NCI-H2081 treated with DMSO at 0.1 percent for 48 hours (cell line): ENCODE measurements around the gene CENPW.

Experiments used
- DNase-seq: peaks from one replicate; lab custom pipeline; 2025; lab: John Stamatoyannopoulos, UW

CENPW gene

DNA sequence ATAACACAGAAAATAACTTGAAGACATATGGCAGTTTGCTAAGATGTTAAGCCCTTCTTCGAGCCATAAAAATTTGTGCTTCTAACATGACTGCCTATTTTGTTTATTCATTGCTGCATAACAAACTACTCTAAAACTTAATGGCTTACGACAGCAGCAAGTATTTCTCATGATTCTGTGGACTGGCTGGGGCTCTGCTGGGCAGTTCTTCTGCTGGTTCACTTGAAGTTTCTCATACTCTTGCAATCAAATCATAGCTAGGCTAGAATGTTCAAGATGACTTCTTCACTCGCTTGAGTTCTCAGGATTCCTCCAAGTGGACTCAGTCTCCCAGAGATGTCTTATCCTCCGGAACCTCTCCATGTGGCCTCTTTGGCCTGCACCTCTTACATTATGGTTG, 33.4 kb downstream of the CENPW start:
- no peak for DNase-seq

DNA sequence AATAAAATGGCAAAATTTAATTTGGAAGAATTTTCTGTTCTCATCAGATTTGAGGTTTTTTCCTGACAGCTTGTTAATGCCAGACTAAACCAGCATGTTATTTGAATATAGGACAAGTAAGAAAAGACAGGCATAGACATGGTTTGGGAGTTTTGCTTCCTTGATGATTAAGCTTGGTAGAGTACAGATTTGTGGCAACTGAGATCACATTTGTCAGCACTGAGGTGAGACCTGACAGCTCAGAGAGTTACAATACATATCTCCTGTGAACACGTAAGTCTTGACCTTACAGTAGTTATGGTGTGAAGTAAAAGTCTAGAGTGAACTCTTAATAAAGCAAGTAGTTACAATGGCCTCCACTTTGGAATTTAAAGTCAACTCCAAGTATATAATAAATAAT, 34.5 kb downstream of the CENPW start:
- no peak for DNase-seq

DNA sequence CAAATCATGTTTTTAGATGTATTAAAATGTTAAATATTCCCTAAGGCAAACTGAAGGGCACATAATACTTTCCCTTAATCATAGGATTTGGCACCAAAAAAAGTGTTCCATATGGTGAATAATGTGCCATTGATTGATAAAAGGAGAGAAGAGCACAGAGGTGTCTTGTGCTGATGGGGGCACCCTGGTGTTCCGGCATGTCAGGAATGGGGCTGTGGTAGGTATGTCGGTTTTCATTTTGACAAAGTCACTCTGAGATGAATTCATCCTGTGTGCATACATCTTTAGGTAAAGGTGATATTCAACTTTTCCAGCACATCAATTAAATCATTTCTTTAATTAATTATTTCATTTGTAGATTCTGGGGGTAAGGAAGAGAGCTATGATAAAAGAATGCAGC, 36.8 kb downstream of the CENPW start:
- DNase-seq, result no peak

DNA sequence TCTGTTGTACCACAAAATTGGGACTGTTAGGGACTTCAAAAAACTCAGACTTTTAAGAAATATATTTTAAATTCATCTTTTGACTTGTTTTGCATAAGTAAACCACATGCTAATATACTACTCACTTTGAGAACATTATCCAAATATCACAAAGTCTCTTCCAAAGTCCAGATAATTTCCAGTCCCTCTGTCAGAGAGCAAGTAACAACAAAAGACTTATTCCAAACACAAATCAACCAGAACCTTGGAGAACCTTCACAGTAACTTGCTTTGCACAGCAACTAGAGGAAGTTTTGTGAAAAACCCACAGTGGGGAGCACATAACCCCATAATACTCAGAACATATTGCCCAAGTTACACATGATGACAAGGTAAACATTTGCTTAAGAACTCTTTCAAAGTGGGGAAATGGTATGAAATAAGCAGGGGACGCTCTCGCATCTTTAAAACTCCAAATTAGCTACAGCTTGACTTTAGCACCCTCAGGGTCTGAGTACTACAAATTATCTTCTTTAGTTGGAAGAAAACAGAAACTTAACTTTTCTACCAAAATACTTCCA, 37.8 kb downstream of the CENPW start:
- no peak for DNase-seq

DNA sequence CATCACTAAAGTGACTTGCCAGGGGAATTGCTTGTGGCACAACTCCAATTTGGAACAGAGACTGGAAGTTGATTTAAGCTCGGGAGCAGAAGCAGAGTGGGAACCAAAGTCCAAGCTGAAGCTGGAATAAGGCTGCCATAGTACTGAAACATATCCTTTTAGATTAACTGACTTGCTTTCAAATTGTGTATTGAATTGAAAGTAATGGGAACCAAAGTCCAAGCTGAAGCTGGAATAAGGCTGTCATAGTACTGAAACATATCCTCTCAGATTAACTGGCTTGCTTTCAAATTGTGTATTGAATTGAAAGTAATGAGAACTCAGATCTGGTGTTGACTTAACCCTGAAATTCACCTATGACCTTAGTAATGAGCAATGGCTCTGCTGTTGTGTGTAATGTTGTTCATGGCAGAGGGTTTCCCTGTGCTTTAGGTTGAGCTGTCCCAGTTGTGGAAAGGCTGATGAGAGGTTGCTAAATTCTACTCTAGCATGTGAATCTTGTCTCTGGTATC, 40.2 kb downstream of the CENPW start:
- DNase-seq, result no peak

DNA sequence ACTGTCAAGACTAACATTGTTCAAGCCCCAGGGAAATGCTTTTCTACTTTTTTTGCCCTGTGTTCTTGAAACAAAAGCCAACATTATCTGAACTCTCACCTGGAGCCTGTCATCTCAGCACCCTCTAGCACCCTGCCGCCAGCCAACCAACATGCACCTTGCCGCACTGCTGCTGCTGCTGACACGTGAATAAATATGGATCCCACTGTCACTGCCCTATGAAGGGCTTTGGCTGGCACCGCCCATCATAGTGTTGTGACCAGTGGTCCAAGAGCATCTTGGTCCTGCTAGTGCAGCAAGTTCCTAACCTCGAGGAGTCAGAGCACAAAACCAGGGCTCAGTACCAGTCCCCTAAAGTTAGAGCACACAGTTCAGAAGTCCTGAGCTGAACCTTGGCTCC, 41.6 kb downstream of the CENPW start:
- no peak for DNase-seq

DNA sequence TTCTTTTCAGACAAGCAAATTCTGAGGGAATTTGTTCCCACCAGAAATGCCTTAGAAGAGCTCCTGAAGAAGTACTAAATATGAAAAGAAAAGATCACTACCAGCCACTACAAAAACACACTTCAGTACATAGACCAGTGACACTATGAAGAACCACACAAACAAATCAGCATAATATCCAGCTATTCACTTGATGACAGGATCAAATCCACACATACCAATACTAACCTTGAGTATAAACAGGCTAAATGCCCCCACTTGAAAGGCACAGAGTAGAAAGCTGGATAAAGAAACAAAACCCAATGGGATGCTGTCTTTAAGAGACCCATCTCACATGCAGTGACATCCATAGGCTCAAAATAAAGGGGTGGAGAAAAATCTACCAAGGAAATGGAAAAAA, 43.3 kb downstream of the CENPW start:
- no peak for DNase-seq

DNA sequence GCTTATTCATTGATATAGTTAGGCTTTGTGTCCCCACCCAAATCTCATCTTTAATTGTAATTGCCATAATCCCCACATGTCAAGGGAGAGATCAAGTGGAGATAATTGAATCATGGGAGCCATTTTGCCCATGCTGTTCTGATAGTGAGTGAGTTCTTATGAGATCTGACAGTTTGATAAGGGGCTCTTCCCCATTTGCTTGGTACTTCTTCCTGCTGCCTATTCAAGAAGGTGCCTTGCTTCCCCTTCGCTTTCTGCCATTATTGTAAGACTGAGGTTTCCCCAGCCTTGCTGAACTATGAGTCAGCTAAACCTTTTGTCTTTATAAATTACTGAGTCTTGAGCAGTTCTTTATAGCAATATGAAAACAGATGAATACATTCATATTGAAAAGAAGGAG, 45.6 kb downstream of the CENPW start:
- DNase-seq, result no peak

DNA sequence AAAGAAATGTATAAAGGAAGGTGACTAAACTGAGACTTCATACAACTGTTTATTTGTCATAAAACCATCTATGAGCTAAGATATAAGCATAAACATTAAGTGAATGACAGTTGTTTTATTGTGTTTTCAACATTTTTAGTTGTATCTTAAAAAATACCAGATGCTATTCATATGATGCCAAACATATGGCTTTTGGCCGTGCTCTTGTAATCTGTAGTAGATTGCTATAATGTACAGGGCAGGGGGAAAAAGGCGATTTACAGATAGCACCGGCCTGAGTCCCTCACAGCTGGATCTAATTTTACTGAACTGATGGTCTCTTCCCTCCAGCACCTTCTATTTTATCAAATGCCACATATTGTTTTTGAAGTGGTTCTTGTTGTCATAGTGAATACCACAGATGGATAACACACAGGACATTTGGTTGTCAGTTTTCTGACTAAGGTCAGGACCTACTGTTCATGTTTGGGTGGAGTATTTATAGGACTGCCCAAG, 48.2 kb downstream of the CENPW start:
- DNase-seq, result no peak

DNA sequence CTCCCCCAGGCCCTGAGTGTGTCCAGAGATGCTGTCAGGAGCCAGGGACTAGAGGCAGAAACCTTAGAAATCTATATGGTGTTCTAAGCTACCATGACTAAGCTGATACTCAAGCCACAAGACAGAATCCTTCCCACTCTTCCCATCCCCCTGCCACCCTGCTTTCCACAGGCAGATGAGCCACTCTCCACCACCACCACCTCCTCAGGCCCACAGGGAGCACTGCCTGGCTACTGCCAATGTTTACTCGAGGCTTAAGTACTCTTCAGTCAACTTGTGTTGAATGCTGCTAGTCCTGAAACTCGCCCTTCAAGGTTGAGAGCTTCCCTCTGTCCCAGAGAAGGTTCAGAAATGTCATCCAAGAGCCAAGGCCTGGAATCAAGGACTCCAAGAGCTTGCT, 56.2 kb downstream of the CENPW start:
- DNase-seq, result no peak
